WTC11 (cell line): ENCODE results near the gene CUEDC1. TPM values are rescaled to one million over a fixed set of nuclear protein-coding genes. Genes with fewer than 3 reads are reported as not detected.

Experiments
- ATAC-seq: fragments of 200-7000 bp; cut with Tn5 transposase; 2 replicates; pipeline ENCODE4 v1.10.0; 2021; ENCODE audit warnings: mild to moderate bottlenecking, moderate library complexity
- CTCF ChIA-PET: fragments of 300-600 bp; sonication (Branson Sonifier 250); formaldehyde crosslinking; loops from one replicate; lab custom pipeline; 2021; ENCODE audit warnings: antibody characterized with exemption; lab: Charles Lee
- POLR2A ChIA-PET: fragments of 350-600 bp; sonication (Branson Sonifier 250); formaldehyde crosslinking; loops from one replicate; lab custom pipeline; 2021; ENCODE audit warnings: antibody characterized with exemption; lab: Charles Lee
- DNase-seq: peaks from one replicate; pipeline ENCODE4 v3.0.0; 2021; ENCODE audit warnings: low spot score
- H3K27ac Mint-ChIP-seq: 2 replicates; pipeline ENCODE4 v1.8.0; 2021; ENCODE audit warnings: mixed read lengths
- H3K27me3 Mint-ChIP-seq: 2 replicates; pipeline ENCODE4 v1.8.0; 2021; ENCODE audit warnings: low read depth, mild to moderate bottlenecking, moderate library complexity, mixed read lengths
- H3K36me3 Mint-ChIP-seq: 2 replicates; pipeline ENCODE4 v1.8.0; 2021; ENCODE audit warnings: mixed read lengths
- H3K4me1 Mint-ChIP-seq: 2 replicates; pipeline ENCODE4 v1.8.0; 2022; ENCODE audit warnings: mixed read lengths
- H3K4me3 Mint-ChIP-seq: 2 replicates; pipeline ENCODE4 v1.8.0; 2021; ENCODE audit warnings: mild to moderate bottlenecking, moderate library complexity, mixed read lengths
- H3K9me3 Mint-ChIP-seq: 2 replicates; pipeline ENCODE4 v1.8.0; 2021; ENCODE audit warnings: mixed read lengths
- ATF3 ChIP-seq: sonication (generic); formaldehyde crosslinking; conservative IDR thresholded peaks from 2 replicates; pipeline ENCODE4 v1.8.1; 2022; ENCODE audit warnings: mild to moderate bottlenecking, missing genetic modification reagents
- EMX1 ChIP-seq: fragments of 250-450 bp; sonication (Bioruptor Pico); IDR thresholded peaks from 2 replicates; pipeline ENCODE4 v1.8.0; 2021; ENCODE audit warnings: mild to moderate bottlenecking
- ERG ChIP-seq: fragments of 250-450 bp; sonication (Bioruptor Pico); IDR thresholded peaks from 2 replicates; pipeline ENCODE4 v1.8.0; 2021; ENCODE audit warnings: mild to moderate bottlenecking
- ETV6 ChIP-seq: sonication (generic); formaldehyde crosslinking; IDR thresholded peaks from 2 replicates; pipeline ENCODE4 v1.8.1; 2022; ENCODE audit warnings: mild to moderate bottlenecking, missing genetic modification reagents
- FOXK1 ChIP-seq: sonication (generic); formaldehyde crosslinking; IDR thresholded peaks from 2 replicates; pipeline ENCODE4 v1.8.0; 2022; ENCODE audit warnings: mild to moderate bottlenecking, moderate library complexity, missing genetic modification reagents
- FOXP1 ChIP-seq: sonication (generic); formaldehyde crosslinking; IDR thresholded peaks from 2 replicates; pipeline ENCODE4 v1.8.0; 2022; ENCODE audit warnings: missing genetic modification reagents, mild to moderate bottlenecking, moderate library complexity, borderline replicate concordance
- HMGA2 ChIP-seq: fragments of 250-450 bp; sonication (Bioruptor Pico); IDR thresholded peaks from 2 replicates; pipeline ENCODE4 v1.4.0; 2021; ENCODE audit warnings: mild to moderate bottlenecking, moderate library complexity
- JAZF1 ChIP-seq: fragments of 250-450 bp; sonication (Bioruptor Pico); IDR thresholded peaks from 2 replicates; pipeline ENCODE4 v1.9.0; 2021; ENCODE audit warnings: moderate library complexity, mild to moderate bottlenecking, inconsistent platforms
- MXD4 ChIP-seq: fragments of 250-450 bp; sonication (Bioruptor Pico); IDR thresholded peaks from 2 replicates; pipeline ENCODE4 v1.8.0; 2021; ENCODE audit warnings: mild to moderate bottlenecking, moderate library complexity, borderline replicate concordance
- NFE2L1 ChIP-seq: sonication (generic); formaldehyde crosslinking; IDR thresholded peaks from 2 replicates; pipeline ENCODE4 v1.8.1; 2023; ENCODE audit warnings: missing genetic modification reagents
- SMAD4 ChIP-seq: sonication (generic); formaldehyde crosslinking; IDR thresholded peaks from 2 replicates; pipeline ENCODE4 v1.8.0; 2022; ENCODE audit warnings: mild to moderate bottlenecking, missing genetic modification reagents
- SOX15 ChIP-seq: fragments of 250-450 bp; sonication (Bioruptor Pico); IDR thresholded peaks from 2 replicates; pipeline ENCODE4 v1.9.0; 2021; ENCODE audit warnings: mild to moderate bottlenecking
- TEAD1 ChIP-seq: sonication (generic); formaldehyde crosslinking; IDR thresholded peaks from 2 replicates; pipeline ENCODE4 v1.8.0; 2022; ENCODE audit warnings: mild to moderate bottlenecking, missing genetic modification reagents
- ZNF423 ChIP-seq: fragments of 250-450 bp; sonication (Bioruptor Pico); IDR thresholded peaks from 2 replicates; pipeline ENCODE4 v2.1.2; 2022; ENCODE audit warnings: mild to moderate bottlenecking, moderate library complexity
- total RNA-seq: library from RNA; stranded (reverse); gene quantifications from 3 replicates; pipeline ENCODE4 v1.2.3, GENCODE V29; 2021
- TF ChIP-seq, protein P1 (sequence below): sonication (generic); formaldehyde crosslinking; IDR thresholded peaks from 2 replicates; pipeline ENCODE4 v1.8.1; 2023; ENCODE audit warnings: mild to moderate bottlenecking, missing genetic modification reagents, moderate library complexity
- TF ChIP-seq, protein P2 (sequence below): sonication (generic); formaldehyde crosslinking; IDR thresholded peaks from 2 replicates; pipeline ENCODE4 v1.8.1; 2023; ENCODE audit warnings: mild to moderate bottlenecking, moderate library complexity, missing genetic modification reagents
- TF ChIP-seq, protein P3 (sequence below): sonication (generic); formaldehyde crosslinking; IDR thresholded peaks from 2 replicates; pipeline ENCODE4 v1.8.0; 2022; ENCODE audit warnings: mild to moderate bottlenecking, missing genetic modification reagents
- TF ChIP-seq, protein P4 (sequence below): sonication (generic); formaldehyde crosslinking; IDR thresholded peaks from 2 replicates; pipeline ENCODE4 v1.8.1; 2023; ENCODE audit warnings: mild to moderate bottlenecking, missing genetic modification reagents

The CUEDC1 gene
- total RNA-seq, 1 experiment from 2014 or later: 12.2 TPM

- TF ChIP-seq, protein P1, sequence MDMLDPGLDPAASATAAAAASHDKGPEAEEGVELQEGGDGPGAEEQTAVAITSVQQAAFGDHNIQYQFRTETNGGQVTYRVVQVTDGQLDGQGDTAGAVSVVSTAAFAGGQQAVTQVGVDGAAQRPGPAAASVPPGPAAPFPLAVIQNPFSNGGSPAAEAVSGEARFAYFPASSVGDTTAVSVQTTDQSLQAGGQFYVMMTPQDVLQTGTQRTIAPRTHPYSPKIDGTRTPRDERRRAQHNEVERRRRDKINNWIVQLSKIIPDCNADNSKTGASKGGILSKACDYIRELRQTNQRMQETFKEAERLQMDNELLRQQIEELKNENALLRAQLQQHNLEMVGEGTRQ: no peak
- TF ChIP-seq FOXP1 (CRISPR knock-in tag) (no peak), SMAD4 (CRISPR knock-in tag) (no peak)
Measured at GRCh38 chr17:57819285-57819684, 135.9 kb downstream of the CUEDC1 start (continued).

- DNase-seq: no peak
- ATAC-seq: no peak
- peaks cover 2% of the 10 kb centered on the region; the same call in 1 of the 2 replicates for H3K27me3 Mint-ChIP-seq
- H3K4me3 Mint-ChIP-seq: no peak overlapping the region
- peaks cover 11% of the 10 kb centered on the region for H3K4me1 Mint-ChIP-seq
- TF ChIP-seq NFE2L1 (CRISPR knock-in tag): no peak
- TF ChIP-seq ETV6: no peak
- no peak for TF ChIP-seq HMGA2 (CRISPR knock-in tag)
- TF ChIP-seq MXD4 (CRISPR knock-in tag): no peak
- TF ChIP-seq ERG (CRISPR knock-in tag): no peak
- no peak for TF ChIP-seq ATF3 (CRISPR knock-in tag)
- TF ChIP-seq SOX15: no peak
- no peak for TF ChIP-seq FOXP1 (CRISPR knock-in tag)
- no peak for TF ChIP-seq EMX1 (CRISPR knock-in tag)
- no peak for TF ChIP-seq FOXK1 (CRISPR knock-in tag)
- CTCF ChIA-PET: interaction anchor here (2.4 to 5.8 kb wide), 2 partner anchors 16 to 35 kb away, joined by 11 to 37 read pairs; no protein-coding TSS in a partner anchor
- POLR2A ChIA-PET: no interaction called here
- no peaks in the 10 kb centered on the region for H3K36me3 Mint-ChIP-seq
- no peaks in the 10 kb centered on the region for H3K9me3 Mint-ChIP-seq
- H3K27ac Mint-ChIP-seq: no peak overlapping the region
Measured at GRCh38 chr17:57818066-57818465, 137.1 kb downstream of the CUEDC1 start.

DNA sequence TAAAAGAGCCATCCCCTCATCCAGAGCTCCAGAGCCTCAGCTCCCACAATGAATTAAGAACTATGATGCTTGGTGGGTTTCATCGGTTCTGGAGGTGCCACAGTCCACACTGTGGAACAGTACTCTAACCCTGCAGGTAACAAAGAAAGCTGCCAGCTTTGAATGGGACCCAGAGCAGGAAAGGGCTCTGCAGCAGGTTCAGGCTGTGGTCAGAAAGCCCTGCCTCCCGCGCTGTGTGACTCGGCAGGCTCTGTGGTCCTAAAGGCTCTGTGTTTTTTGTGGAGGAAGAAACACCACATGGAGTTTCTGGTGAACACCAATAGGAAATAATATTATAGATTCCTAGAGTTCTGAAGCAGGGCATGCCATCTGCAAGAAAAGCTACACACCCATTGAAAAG is 137.9 kb downstream of the CUEDC1 start:
- Mint-ChIP-seq H3K27ac (no peak overlapping the region), H3K4me3 (no peak overlapping the region), H3K9me3 (no peaks in the 10 kb centered on the region), H3K4me1 (peaks cover 11% of the 10 kb centered on the region), H3K27me3 (peaks cover 2% of the 10 kb centered on the region; the same call in 1 of the 2 replicates), H3K36me3 (no peaks in the 10 kb centered on the region)
- no peak for ATAC-seq
- TF ChIP-seq ZNF423 (CRISPR knock-in tag) (no peak), JAZF1 (no peak)
- TF ChIP-seq, protein P2, sequence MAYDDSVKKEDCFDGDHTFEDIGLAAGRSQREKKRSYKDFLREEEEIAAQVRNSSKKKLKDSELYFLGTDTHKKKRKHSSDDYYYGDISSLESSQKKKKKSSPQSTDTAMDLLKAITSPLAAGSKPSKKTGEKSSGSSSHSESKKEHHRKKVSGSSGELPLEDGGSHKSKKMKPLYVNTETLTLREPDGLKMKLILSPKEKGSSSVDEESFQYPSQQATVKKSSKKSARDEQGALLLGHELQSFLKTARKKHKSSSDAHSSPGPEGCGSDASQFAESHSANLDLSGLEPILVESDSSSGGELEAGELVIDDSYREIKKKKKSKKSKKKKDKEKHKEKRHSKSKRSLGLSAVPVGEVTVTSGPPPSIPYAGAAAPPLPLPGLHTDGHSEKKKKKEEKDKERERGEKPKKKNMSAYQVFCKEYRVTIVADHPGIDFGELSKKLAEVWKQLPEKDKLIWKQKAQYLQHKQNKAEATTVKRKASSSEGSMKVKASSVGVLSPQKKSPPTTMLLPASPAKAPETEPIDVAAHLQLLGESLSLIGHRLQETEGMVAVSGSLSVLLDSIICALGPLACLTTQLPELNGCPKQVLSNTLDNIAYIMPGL (CRISPR knock-in tag): no peak
- no peak for DNase-seq
- CTCF ChIA-PET: interaction anchor here (2.4 to 5.8 kb wide), 2 partner anchors 17 to 34 kb away, joined by 11 to 37 read pairs; no protein-coding TSS in a partner anchor
- POLR2A ChIA-PET: no interaction called here

GRCh38 chr17:57814421-57814820 is 140.8 kb downstream of the CUEDC1 start:
- H3K27me3 Mint-ChIP-seq: peaks cover 2% of the 10 kb centered on the region; the same call in 1 of the 2 replicates
- DNase-seq (no peak), ATAC-seq (no peak)
- peaks cover 20% of the 10 kb centered on the region for H3K4me1 Mint-ChIP-seq
- TF ChIP-seq SMAD4 (CRISPR knock-in tag) (no peak), TEAD1 (CRISPR knock-in tag) (no peak)
- TF ChIP-seq, protein P1: no peak
- TF ChIP-seq, protein P3, sequence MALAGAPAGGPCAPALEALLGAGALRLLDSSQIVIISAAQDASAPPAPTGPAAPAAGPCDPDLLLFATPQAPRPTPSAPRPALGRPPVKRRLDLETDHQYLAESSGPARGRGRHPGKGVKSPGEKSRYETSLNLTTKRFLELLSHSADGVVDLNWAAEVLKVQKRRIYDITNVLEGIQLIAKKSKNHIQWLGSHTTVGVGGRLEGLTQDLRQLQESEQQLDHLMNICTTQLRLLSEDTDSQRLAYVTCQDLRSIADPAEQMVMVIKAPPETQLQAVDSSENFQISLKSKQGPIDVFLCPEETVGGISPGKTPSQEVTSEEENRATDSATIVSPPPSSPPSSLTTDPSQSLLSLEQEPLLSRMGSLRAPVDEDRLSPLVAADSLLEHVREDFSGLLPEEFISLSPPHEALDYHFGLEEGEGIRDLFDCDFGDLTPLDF: no peak
- TF ChIP-seq, protein P4, sequence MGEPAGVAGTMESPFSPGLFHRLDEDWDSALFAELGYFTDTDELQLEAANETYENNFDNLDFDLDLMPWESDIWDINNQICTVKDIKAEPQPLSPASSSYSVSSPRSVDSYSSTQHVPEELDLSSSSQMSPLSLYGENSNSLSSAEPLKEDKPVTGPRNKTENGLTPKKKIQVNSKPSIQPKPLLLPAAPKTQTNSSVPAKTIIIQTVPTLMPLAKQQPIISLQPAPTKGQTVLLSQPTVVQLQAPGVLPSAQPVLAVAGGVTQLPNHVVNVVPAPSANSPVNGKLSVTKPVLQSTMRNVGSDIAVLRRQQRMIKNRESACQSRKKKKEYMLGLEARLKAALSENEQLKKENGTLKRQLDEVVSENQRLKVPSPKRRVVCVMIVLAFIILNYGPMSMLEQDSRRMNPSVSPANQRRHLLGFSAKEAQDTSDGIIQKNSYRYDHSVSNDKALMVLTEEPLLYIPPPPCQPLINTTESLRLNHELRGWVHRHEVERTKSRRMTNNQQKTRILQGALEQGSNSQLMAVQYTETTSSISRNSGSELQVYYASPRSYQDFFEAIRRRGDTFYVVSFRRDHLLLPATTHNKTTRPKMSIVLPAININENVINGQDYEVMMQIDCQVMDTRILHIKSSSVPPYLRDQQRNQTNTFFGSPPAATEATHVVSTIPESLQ: no peak
- no peaks in the 10 kb centered on the region for H3K36me3 Mint-ChIP-seq
- no peak overlapping the region for H3K27ac Mint-ChIP-seq
- no peaks in the 10 kb centered on the region for H3K9me3 Mint-ChIP-seq
- H3K4me3 Mint-ChIP-seq: no peak overlapping the region
- POLR2A ChIA-PET: interaction anchor here (0.6 kb wide), 1 partner anchor 557 kb away, joined by 6 read pairs; no protein-coding TSS in a partner anchor
- CTCF ChIA-PET: interaction anchor here (1.0 to 4.5 kb wide), 3 partner anchors 19 to 47 kb away, joined by 3 to 26 read pairs (median 4); no protein-coding TSS in a partner anchor
